ENCODE measurements around the gene NDST1.

GRCh38 chr5:150527038-150527437 lies 19.1 kb downstream of the NDST1 start:
- TF ChIP-seq CTCF (IDR thresholded peaks at IDR 0.05; ENCODE audit: insufficient read depth, low read depth, low read length) (no peak), EZH2 (IDR thresholded peaks at IDR 0.05; ENCODE audit: insufficient read depth, low read length) (no peak)

Measured in astrocyte (in vitro differentiated cells and primary cell).